ENCODE results near the gene CTU2.

Gene CTU2

DNA sequence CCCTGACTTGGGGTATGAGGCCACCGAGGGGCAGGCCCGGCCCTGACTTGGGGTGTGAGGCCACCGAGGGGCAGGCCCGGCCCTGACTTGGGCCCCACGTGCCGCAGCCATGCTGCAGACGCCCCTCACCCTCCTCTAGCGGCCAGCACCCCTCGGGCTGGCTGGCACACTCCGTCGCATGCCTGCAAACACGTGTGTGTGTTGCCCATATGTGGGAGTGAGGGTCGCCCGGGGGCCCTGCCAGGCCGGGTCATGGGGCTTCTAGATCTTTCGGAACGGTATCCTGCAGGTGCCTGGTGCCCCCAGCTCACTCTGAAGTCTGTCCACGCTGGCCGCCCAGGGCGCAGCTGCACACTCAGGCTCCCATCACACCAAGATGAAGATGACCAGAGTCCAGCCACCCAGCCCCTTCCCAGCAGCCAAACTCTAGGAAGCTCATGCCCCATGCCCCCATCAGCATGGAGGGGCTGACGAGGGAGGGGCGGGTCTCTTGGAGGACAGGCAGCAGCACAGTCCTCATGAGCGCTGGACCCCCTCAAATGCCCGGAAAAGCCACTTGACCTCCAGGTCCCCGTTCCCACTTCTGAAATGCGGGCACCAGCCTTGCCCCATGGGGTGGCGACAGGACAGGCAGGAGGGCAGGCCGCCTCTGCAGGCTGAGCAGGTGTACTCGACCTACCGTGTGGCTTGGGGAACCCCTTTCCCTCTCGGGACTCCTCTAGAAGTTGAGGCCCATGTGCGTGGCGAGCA lies 33.8 kb downstream of the CTU2 start:
- Histone ChIP-seq H3K9me2 (ENCODE audit: low read depth, low read length) (no peaks in the 10 kb centered on the region), H3K9ac (ENCODE audit: low read length) (no peak overlapping the region), H3K4me3 (ENCODE audit: low read depth, low read length, poor library complexity, severe bottlenecking) (no peak overlapping the region), H2AFZ (ENCODE audit: low read length) (no peak overlapping the region), H3K9me3 (ENCODE audit: low read length) (no peaks in the 10 kb centered on the region), H3K27me3 (ENCODE audit: insufficient read depth, low read length) (no peaks in the 10 kb centered on the region; the same call in 1 of the 2 replicates), H3K36me3 (ENCODE audit: insufficient read depth, low read length) (no peaks in the 10 kb centered on the region), H3F3A (ENCODE audit: insufficient read depth, low read length) (no peaks in the 10 kb centered on the region), H3K4me2 (ENCODE audit: low read length) (no peak overlapping the region), H3K79me2 (ENCODE audit: insufficient read depth, low read length) (no peaks in the 10 kb centered on the region), H4K20me1 (ENCODE audit: insufficient read depth, low read length) (no peaks in the 10 kb centered on the region), H3K4me1 (ENCODE audit: insufficient read depth, low read length, severe bottlenecking) (peaks cover 4% of the 10 kb centered on the region), H3K27ac (ENCODE audit: low read depth, low read length, poor library complexity, severe bottlenecking) (no peak overlapping the region)
- TF ChIP-seq, protein P1, sequence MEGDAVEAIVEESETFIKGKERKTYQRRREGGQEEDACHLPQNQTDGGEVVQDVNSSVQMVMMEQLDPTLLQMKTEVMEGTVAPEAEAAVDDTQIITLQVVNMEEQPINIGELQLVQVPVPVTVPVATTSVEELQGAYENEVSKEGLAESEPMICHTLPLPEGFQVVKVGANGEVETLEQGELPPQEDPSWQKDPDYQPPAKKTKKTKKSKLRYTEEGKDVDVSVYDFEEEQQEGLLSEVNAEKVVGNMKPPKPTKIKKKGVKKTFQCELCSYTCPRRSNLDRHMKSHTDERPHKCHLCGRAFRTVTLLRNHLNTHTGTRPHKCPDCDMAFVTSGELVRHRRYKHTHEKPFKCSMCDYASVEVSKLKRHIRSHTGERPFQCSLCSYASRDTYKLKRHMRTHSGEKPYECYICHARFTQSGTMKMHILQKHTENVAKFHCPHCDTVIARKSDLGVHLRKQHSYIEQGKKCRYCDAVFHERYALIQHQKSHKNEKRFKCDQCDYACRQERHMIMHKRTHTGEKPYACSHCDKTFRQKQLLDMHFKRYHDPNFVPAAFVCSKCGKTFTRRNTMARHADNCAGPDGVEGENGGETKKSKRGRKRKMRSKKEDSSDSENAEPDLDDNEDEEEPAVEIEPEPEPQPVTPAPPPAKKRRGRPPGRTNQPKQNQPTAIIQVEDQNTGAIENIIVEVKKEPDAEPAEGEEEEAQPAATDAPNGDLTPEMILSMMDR (IDR thresholded peaks at IDR 0.05; ENCODE audit: low read length): no peak
- no peak for TF ChIP-seq EZH2 (IDR thresholded peaks at IDR 0.05; ENCODE audit: borderline replicate concordance, low read length)

DNA sequence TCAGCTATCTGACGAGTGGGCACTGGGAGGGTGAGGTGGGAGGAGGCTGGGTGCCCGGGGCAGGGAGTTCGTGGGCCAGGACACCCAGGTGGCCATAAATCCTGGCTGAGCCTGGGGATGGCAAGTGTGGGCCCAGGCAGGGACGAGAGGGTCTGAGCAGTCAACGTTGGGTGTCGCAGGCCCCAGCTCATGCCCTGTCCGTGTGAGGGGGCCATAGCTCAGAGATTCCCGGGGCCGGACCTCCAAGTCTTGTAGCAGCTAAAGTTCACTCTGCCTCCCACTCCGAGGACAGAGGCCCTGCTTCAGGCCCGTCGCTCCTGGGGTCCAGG lies 34.4 kb downstream of the CTU2 start:
- no peaks in the 10 kb centered on the region for H3K36me3 ChIP-seq (ENCODE audit: insufficient read depth, low read length)
- H3K9me3 ChIP-seq (ENCODE audit: low read length): no peaks in the 10 kb centered on the region
- H3K27me3 ChIP-seq (ENCODE audit: insufficient read depth, low read length): no peaks in the 10 kb centered on the region; the same call in 1 of the 2 replicates
- no peaks in the 10 kb centered on the region for H3F3A ChIP-seq (ENCODE audit: insufficient read depth, low read length)
- H3K4me1 ChIP-seq (ENCODE audit: insufficient read depth, low read length, severe bottlenecking): peaks cover 4% of the 10 kb centered on the region
- no peak overlapping the region for H3K9ac ChIP-seq (ENCODE audit: low read length)
- no peak overlapping the region for H3K4me2 ChIP-seq (ENCODE audit: low read length)
- no peaks in the 10 kb centered on the region for H3K79me2 ChIP-seq (ENCODE audit: insufficient read depth, low read length)
- H4K20me1 ChIP-seq (ENCODE audit: insufficient read depth, low read length): no peaks in the 10 kb centered on the region
- no peak overlapping the region for H3K27ac ChIP-seq (ENCODE audit: low read depth, low read length, poor library complexity, severe bottlenecking)
- no peak overlapping the region for H3K4me3 ChIP-seq (ENCODE audit: low read depth, low read length, poor library complexity, severe bottlenecking)
- no peak overlapping the region for H2AFZ ChIP-seq (ENCODE audit: low read length)
- TF ChIP-seq EZH2 (IDR thresholded peaks at IDR 0.05; ENCODE audit: borderline replicate concordance, low read length): no peak
- TF ChIP-seq, protein P1 (IDR thresholded peaks at IDR 0.05; ENCODE audit: low read length): no peak
- H3K9me2 ChIP-seq (ENCODE audit: low read depth, low read length): no peaks in the 10 kb centered on the region

DNA sequence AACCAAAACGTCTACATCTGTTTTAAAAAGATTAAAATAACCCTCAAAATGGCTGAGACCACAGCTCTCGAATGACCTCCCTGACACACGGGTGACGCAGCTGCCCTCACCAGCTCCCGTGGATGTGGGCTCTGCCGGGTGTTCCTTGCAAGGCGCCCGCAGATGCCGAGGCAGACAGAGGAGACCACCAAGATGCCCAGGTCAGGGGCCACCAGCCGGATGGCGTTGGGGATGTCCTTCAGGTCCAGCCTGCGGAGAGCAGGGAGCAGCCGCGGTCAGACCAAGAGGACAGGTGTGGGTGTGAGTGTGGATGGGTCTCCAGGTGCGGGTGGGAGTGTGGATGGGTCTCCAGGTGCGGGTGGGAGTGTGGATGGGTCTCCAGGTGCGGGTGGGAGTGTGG lies 35.1 kb downstream of the CTU2 start:
- TF ChIP-seq, protein P1 (IDR thresholded peaks at IDR 0.05; ENCODE audit: low read length): no peak

More for the DNA sequence above, 35.1 kb downstream of the CTU2 start:
- Histone ChIP-seq H3K4me1 (ENCODE audit: insufficient read depth, low read length, severe bottlenecking) (peaks cover 4% of the 10 kb centered on the region), H3K4me3 (ENCODE audit: low read depth, low read length, poor library complexity, severe bottlenecking) (no peak overlapping the region), H3K36me3 (ENCODE audit: insufficient read depth, low read length) (no peaks in the 10 kb centered on the region), H3K27ac (ENCODE audit: low read depth, low read length, poor library complexity, severe bottlenecking) (no peak overlapping the region), H3K4me2 (ENCODE audit: low read length) (no peak overlapping the region), H3K79me2 (ENCODE audit: insufficient read depth, low read length) (no peaks in the 10 kb centered on the region), H2AFZ (ENCODE audit: low read length) (no peak overlapping the region), H4K20me1 (ENCODE audit: insufficient read depth, low read length) (no peaks in the 10 kb centered on the region), H3K9ac (ENCODE audit: low read length) (no peak overlapping the region), H3F3A (ENCODE audit: insufficient read depth, low read length) (no peaks in the 10 kb centered on the region), H3K9me2 (ENCODE audit: low read depth, low read length) (no peaks in the 10 kb centered on the region), H3K27me3 (ENCODE audit: insufficient read depth, low read length) (no peaks in the 10 kb centered on the region; the same call in 1 of the 2 replicates), H3K9me3 (ENCODE audit: low read length) (no peaks in the 10 kb centered on the region)
